Activated CD4-positive, CD25-positive, alpha-beta regulatory T cell treated with anti-CD3 and anti-CD28 coated beads, Interleukin-2, amount 50 U/mL, for 16 hours (primary cell): ENCODE data around the gene TOR1AIP2.
"Not testable (repeated sequence)": the region's sequence is repeated elsewhere in the genome, so short reads cannot be mapped to it uniquely, and the experiment has no call there.

Experiments used
- DNase-seq: peaks from one replicate; pipeline ENCODE4 v3.0.0-alpha.2; 2020; ENCODE audit warnings: low read depth, low spot score

The TOR1AIP2 gene

GRCh38 chr1:179875596-179876299, 1.9 kb downstream of the TOR1AIP2 start:
- DNase-seq, result no peak

- DNase-seq, result no peak
These were observed 4.2 kb downstream of the TOR1AIP2 start for GRCh38 chr1:179873438-179873851.

- no peak for DNase-seq
These were observed 5.0 kb downstream of the TOR1AIP2 start for GRCh38 chr1:179872558-179872957.

GRCh38 chr1:179871940-179872339, 5.7 kb downstream of the TOR1AIP2 start:
- no peak for DNase-seq

- no peak for DNase-seq
These were observed 6.7 kb downstream of the TOR1AIP2 start for GRCh38 chr1:179870870-179871269.

- peak; percentile 24 for DNase-seq
These were observed 9.9 kb downstream of the TOR1AIP2 start for GRCh38 chr1:179867493-179868330.

GRCh38 chr1:179866616-179867015, 11.0 kb downstream of the TOR1AIP2 start:
- DNase-seq, result no peak

GRCh38 chr1:179865377-179865776, 12.2 kb downstream of the TOR1AIP2 start:
- DNase-seq, result no peak

- DNase-seq, result no peak
These were observed 17.0 kb downstream of the TOR1AIP2 start for GRCh38 chr1:179860652-179861051.

- DNase-seq, result no peak
These were observed 20.6 kb downstream of the TOR1AIP2 start for GRCh38 chr1:179857009-179857408.

- DNase-seq, result no peak
These were observed 21.3 kb downstream of the TOR1AIP2 start for GRCh38 chr1:179856296-179856695.

GRCh38 chr1:179855831-179856230, 21.8 kb downstream of the TOR1AIP2 start:
- not testable (repeated sequence) for DNase-seq

GRCh38 chr1:179853102-179853501, 24.5 kb downstream of the TOR1AIP2 start:
- no peak for DNase-seq

- DNase-seq, result no peak
These were observed 29.4 kb downstream of the TOR1AIP2 start for GRCh38 chr1:179848233-179848632.

- DNase-seq, result no peak
These were observed 37.5 kb downstream of the TOR1AIP2 start for GRCh38 chr1:179840107-179840506.

GRCh38 chr1:179836686-179837445, 40.7 kb downstream of the TOR1AIP2 start:
- not testable (repeated sequence) for DNase-seq

- DNase-seq, result no peak
These were observed 45.5 kb downstream of the TOR1AIP2 start for GRCh38 chr1:179831852-179832699.

- DNase-seq, result no peak
These were observed 46.4 kb downstream of the TOR1AIP2 start for GRCh38 chr1:179831225-179831624.

- no peak for DNase-seq
These were observed 49.0 kb downstream of the TOR1AIP2 start for GRCh38 chr1:179828554-179829110.

- DNase-seq, result no peak
These were observed 50.9 kb downstream of the TOR1AIP2 start for GRCh38 chr1:179826626-179827280.
